NCI-H1105 treated with DMSO at 0.1 percent for 48 hours (cell line): Measurements from ENCODE around the gene AIDA.
A peak's percentile ranks its signal among the peaks of the same experiment; 100 is the strongest.
"Not testable (repeated sequence)": the region's sequence is repeated elsewhere in the genome, so short reads cannot be mapped to it uniquely, and the experiment has no call there.

ENCODE experiments used
- DNase-seq: peaks from one replicate; lab custom pipeline; 2025; lab: John Stamatoyannopoulos, UW

Gene AIDA

DNA sequence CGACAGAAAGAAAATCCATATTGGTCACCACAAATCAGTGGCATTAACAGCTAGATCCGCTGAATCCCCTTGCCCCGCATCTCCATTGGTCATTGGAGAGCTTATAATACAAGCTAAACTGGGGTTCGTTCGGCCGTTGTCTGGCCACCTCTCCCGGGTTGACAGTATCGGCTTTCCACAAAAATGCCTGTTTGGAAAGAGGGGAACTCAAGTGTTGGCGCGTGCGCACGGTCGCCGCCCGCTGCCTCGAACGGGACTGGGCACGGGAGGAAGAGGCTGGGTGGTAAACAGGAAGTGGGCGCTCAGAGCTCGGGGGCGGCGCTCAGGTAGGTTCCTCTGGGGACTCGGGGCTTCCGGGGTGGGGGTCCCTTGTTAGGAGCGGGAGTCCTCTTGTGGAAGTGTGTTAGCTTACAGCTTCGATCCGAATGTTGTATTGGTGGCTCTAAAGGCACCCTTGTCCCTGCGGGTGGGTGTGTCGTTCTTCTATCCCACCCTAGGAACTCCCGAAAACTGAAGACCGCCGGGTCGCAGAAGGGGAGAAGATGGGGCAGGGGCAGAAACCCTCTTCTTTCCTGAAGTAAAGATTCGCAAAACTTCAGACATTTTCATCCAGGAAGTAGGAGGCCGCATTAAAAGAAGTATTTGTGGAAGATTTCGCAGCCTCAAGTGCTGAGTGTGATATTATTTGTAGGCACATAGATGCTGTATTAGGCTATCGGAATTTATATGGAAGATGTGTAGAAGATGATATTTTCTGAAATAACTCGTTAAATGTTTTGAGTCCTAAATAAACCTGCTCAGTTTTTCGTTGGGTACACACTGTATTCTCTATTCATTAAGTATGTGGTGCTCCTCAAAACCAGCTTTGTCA lies 1.0 kb upstream of the AIDA start:
- DNase-seq = peak; percentile 97

DNA sequence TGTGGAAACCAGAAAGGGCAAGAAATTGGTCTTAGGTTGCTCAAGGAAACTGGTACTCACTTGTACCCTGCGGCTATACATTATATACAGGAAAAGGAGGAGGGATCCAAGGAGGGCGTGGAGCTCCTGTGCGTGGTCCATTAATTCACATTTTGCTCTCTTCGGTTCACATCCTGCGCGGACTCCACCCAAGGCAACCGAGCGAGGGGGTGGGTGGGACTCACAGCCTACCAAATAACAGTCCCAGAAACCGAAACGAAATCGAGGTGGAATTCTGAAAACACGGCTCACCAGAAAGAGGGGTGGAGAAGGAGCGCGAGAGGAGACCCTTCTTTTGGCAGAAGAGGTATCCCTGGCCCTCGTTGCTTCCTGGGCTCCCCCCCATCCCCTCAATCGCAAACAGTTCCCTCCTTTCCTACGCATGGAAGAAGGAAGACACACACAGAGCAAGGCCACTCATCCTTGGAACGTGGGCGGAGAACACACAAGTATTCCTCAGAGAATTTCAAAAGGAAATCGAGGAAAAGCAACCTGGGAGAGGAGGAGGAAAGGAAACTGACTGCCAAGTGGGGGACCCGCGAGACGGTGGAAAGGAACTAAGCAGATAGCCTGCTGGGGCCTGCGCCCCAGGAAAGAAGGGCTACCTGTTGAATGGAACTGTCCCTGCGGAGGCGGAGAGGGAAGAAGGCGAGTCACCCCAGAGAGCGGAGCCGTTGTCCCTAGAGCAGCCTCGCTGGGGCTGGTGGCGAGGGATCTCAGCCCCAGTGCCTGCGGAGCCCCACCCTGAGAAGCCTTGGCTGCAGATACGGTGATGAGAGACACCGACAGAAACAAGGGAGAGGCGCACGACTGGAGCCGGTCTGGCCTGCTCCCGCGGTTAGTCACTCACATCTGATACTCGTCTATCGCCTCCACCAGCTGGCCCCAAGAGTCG lies 705 bp downstream of the AIDA start:
- DNase-seq = peak; percentile 68

- DNase-seq = no peak
Observed at GRCh38 chr1:222709700-222710153, 2.6 kb downstream of the AIDA start.

DNA sequence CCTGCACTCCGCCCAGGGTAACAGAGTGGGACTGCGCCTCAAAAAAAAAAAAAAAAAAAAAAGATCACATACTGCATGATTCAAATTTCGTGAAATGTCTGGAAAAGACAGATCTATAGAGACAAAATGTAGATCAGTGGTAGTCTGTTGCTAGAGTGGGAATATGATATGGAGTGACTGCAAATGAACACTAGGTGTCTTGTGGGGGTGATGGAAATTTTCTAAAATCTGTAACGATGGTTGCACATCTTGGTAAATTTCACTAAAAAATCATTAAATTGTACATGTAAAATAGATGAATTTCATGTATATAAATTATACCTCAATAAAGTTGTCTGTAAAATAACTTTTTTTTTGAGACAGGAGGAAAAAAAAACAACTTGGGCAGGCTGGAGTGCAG lies 5.5 kb downstream of the AIDA start:
- no peak for DNase-seq

DNA sequence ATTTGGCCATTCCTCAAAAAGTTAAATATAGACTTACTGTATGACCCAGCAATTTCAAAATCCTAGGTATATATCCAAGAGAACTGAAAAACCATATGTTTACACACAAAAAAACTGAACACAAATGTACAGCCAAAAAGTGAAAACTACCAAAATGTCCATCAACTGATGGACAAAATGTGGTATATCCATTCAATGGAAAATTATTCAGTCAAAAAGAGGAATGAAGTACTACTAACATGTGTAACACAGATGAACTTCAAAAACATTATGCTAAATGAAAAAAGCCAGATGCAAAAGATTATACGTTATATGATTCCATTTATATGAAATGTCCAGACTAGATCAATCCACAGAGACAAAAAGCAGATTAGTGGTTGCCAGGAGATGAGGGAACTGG lies 8.0 kb downstream of the AIDA start:
- DNase-seq = no peak

- DNase-seq = no peak
Observed at GRCh38 chr1:222702210-222702609, 10.1 kb downstream of the AIDA start.

GRCh38 chr1:222697826-222698225 lies 14.5 kb downstream of the AIDA start:
- no peak for DNase-seq

- no peak for DNase-seq
Observed at GRCh38 chr1:222697203-222697602, 15.1 kb downstream of the AIDA start.

- DNase-seq = no peak
Observed at GRCh38 chr1:222696741-222697140, 15.6 kb downstream of the AIDA start.

- no peak for DNase-seq
Observed at GRCh38 chr1:222694927-222695326, 17.4 kb downstream of the AIDA start.

- DNase-seq = no peak
Observed at GRCh38 chr1:222691016-222691415, 21.3 kb downstream of the AIDA start.

DNA sequence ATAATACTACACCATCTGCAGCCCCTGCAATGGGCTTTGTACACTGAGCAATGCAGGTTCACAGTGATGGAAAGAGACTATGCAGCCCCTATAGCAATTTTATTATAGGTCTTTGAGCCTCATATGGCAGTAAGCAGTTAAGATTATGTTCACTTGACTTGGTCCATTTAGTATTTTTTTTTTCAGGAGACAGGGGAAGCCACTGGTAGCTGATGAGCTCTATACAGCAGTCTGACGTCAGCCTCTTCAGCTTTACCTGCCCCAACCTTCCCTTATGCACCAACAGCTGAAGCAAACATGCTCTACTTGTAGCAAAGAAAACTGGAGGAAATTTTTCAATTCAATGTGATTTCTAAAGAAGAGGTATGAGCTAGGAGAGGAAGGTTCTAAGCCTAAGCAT lies 32.2 kb downstream of the AIDA start:
- no peak for DNase-seq

DNA sequence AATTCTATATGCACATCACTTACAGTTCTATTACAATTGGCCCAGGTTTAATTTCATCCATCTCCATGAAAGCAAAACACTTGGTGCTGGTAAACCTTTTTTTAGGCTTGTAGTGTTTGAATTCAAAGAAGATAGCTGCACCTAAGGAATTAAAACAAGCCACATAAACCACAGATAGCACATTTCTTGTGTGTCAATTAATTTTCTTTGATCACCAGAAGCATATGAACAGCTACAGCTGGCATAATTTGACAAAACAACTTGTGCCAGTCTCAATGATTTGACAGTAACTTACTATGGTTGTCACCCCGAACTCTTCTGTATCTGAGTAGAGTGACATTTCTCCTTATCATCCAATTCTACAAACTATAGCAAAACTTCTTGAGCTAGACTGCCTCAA lies 42.2 kb downstream of the AIDA start:
- DNase-seq = no peak

DNA sequence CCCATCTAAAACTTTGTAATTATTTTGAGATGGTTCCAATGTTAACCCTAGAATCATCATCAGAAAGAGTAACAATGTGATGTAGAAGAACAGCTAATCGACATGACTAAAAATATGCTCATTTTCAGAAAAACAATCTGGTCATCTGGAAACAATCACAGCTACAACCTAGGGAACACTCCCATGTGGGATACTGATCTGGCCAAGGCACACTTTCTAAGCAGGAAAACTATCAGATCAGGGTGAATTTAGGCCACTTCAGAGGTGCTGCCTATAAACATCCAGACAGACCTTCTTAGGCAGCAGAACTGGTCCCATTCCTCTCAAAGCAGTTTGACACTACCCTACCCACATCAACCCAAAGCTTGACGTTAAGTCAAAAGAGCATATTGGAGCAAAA lies 43.2 kb downstream of the AIDA start:
- DNase-seq = not testable (repeated sequence)

GRCh38 chr1:222668184-222668583 lies 44.1 kb downstream of the AIDA start:
- DNase-seq = not testable (repeated sequence)

DNA sequence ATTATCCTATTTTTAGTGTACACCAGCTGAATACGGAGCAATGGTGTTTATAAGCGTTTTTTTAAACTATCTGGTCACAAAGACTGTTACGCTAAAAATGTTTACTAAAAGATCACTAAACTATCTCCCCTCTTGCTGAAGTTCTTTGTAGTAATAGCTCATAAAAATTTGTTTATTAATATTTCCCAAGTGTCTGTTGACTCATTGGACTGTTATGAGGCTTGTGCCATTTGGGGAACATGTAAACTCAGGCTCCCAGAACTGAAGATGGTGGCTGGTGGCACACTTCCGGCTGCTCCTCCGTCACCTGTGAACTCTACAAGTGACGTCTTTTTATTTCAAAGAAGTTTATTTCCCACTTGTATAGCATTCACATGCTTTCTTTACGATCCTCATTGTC lies 46.3 kb downstream of the AIDA start:
- no peak for DNase-seq

DNA sequence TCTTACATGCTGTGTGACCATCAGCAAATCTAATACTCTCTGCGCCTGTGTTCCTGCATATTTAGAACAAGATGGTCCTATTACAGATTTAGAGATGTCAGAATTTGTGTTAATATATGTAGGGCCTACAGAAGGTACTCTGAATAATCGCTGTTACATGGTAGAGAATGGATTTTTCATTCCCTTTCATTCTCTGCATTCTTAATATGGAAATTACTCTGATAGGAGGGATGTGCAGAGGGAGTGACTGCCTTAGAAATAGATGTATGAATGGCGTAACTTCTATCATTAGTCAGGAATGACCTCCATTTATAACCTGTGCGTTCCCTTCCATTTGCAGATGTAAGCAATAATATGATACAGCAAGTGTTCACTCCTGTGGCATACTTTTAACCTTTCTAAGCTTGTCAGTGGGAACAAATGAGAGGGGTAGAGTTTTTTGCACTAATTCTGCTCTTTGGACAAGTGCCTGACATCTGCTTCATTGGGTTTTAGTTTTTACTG lies 48.8 kb downstream of the AIDA start:
- DNase-seq = no peak

DNA sequence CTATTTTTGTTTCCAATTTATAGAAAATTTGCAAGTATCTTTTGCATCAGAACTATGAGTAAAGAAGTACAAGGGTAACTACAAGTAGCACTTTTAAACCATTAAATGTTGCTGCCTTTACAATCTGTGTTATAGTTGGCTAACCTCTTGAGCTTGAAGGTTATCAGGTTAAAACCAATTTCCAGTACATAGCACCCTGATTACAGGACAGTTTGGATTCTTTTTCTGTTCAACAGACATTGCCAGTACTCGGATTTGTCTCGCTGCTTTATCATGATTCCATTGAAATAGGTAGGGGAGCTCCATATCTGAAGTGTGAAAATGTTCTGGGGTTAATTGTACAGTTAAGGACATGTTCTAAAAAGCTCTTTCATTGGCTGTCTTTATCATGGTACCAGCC lies 54.4 kb downstream of the AIDA start:
- no peak for DNase-seq

GRCh38 chr1:222656391-222657155 lies 55.7 kb downstream of the AIDA start:
- no peak for DNase-seq

GRCh38 chr1:222654849-222655248 lies 57.4 kb downstream of the AIDA start:
- no peak for DNase-seq

DNA sequence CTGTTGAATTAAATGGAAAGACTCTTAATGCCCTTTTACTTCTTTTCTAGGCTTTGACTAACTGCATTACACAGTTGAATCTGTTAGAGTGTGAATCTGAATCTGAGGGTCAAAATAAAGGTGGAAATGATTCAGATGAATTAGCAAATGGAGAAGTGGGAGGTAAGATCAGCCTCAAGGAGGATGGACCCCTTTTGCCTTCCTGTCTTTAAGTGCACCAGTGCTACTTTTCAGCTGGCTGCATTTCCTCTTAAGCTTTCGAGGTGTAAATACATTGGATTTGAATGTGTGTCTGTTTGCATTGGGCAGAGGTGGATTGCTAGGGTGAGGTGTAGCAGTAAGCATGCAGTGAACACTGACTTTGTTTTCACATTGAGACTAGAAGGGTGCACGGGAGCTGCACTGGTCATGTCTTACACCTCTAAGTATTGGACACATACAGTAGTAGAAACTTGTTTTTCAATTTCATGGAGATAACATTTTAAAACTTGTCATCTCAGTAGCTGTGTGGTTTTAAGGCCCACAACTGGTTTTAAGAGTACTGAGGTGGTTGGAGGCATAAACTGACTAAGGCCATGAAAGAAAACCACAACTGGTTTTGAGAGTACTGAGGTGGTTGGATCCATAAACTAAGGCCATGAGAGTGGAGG lies 59.0 kb downstream of the AIDA start:
- no peak for DNase-seq
